ENCODE measurements around the gene CTNNA3. TPM values are rescaled to one million over a fixed set of nuclear protein-coding genes. Genes with fewer than 3 reads are reported as not detected.

The CTNNA3 gene
- total and polyA plus RNA-seq, 3 donors from 2014 or later: 17.8 to 19.4 (median 18.3) TPM

GRCh38 chr10:66295602-66296001, 1400.4 kb downstream of the CTNNA3 start:
- TF ChIP-seq CTCF (IDR thresholded peaks at IDR 0.05) (no peak), POLR2A (IDR thresholded peaks at IDR 0.05) (no peak)
- Histone ChIP-seq H3K27me3 (no peaks in the 10 kb centered on the region), H3K4me3 (no peak overlapping the region), H3K4me1 (no peaks in the 10 kb centered on the region), H3K27ac (no peak overlapping the region), H3K36me3 (ENCODE audit: low read depth, missing control alignments) (no peaks in the 10 kb centered on the region), H3K9me3 (no peaks in the 10 kb centered on the region)
- DNase-seq: no peak
- intact Hi-C loops (cut with DNase I; ENCODE audit: low total_unique reads): no loop called here
- WGBS, 2 donors: 68 to 88% methylated on average over 3 of the region's 3 CpGs

- Histone ChIP-seq H3K27ac (no peak overlapping the region), H3K4me3 (no peak overlapping the region), H3K9me3 (no peaks in the 10 kb centered on the region), H3K4me1 (no peaks in the 10 kb centered on the region), H3K27me3 (no peaks in the 10 kb centered on the region), H3K36me3 (ENCODE audit: low read depth, missing control alignments) (no peaks in the 10 kb centered on the region)
- no peak for TF ChIP-seq CTCF (IDR thresholded peaks at IDR 0.05)
- TF ChIP-seq POLR2A (IDR thresholded peaks at IDR 0.05): no peak
- WGBS, 2 donors: 79 to 80% methylated on average over 3 of the region's 3 CpGs
- DNase-seq: no peak
- intact Hi-C loops (cut with DNase I; ENCODE audit: low total_unique reads): no loop called here
Measured at GRCh38 chr10:66294538-66294937, 1401.5 kb downstream of the CTNNA3 start.

- Histone ChIP-seq H3K4me1 (no peaks in the 10 kb centered on the region), H3K27ac (no peak overlapping the region), H3K4me3 (no peak overlapping the region), H3K36me3 (ENCODE audit: low read depth, missing control alignments) (no peaks in the 10 kb centered on the region), H3K27me3 (no peaks in the 10 kb centered on the region), H3K9me3 (no peaks in the 10 kb centered on the region)
- intact Hi-C loops (cut with DNase I; ENCODE audit: low total_unique reads): no loop called here
- no peak for DNase-seq
- TF ChIP-seq CTCF (IDR thresholded peaks at IDR 0.05): no peak
Measured at GRCh38 chr10:66292922-66293321, 1403.1 kb downstream of the CTNNA3 start.

GRCh38 chr10:66292456-66292855, 1403.5 kb downstream of the CTNNA3 start:
- H3K27me3 ChIP-seq: no peaks in the 10 kb centered on the region
- intact Hi-C loops (cut with DNase I; ENCODE audit: low total_unique reads): no loop called here
- no peak for DNase-seq
- WGBS, 2 donors: 56 to 76% methylated on average over 1 of the region's 1 CpG
- H3K36me3 ChIP-seq (ENCODE audit: low read depth, missing control alignments): no peaks in the 10 kb centered on the region
- no peak overlapping the region for H3K4me3 ChIP-seq
- H3K9me3 ChIP-seq: no peaks in the 10 kb centered on the region
- no peak overlapping the region for H3K27ac ChIP-seq
- H3K4me1 ChIP-seq: no peaks in the 10 kb centered on the region
- TF ChIP-seq CTCF (IDR thresholded peaks at IDR 0.05) (no peak), POLR2A (IDR thresholded peaks at IDR 0.05) (no peak)

- Histone ChIP-seq H3K36me3 (ENCODE audit: low read depth, missing control alignments) (no peaks in the 10 kb centered on the region), H3K4me1 (no peaks in the 10 kb centered on the region), H3K27ac (no peak overlapping the region), H3K27me3 (no peaks in the 10 kb centered on the region), H3K9me3 (no peaks in the 10 kb centered on the region), H3K4me3 (no peak overlapping the region)
- intact Hi-C loops (cut with DNase I; ENCODE audit: low total_unique reads): no loop called here
- TF ChIP-seq CTCF (IDR thresholded peaks at IDR 0.05): no peak
- TF ChIP-seq POLR2A (IDR thresholded peaks at IDR 0.05): no peak
- no peak for DNase-seq
- WGBS, 2 donors: 88 to 96% methylated on average over 2 of the region's 2 CpGs
Measured at GRCh38 chr10:66291133-66291532, 1404.9 kb downstream of the CTNNA3 start.

Data from testis (tissue), 3 donors.